Glutamatergic neuron (in vitro differentiated cells): Measurements from ENCODE around the gene CST5. TPM values are rescaled to one million over a fixed set of nuclear protein-coding genes. Genes with fewer than 3 reads are reported as not detected.

Experiments
- DNase-seq: peaks from one replicate; pipeline ENCODE4 v3.0.0; 2022
- H3K27ac Mint-ChIP-seq: one replicate; pipeline ENCODE4 v1.8.0; 2020; ENCODE audit warnings: mild to moderate bottlenecking, mixed read lengths, inconsistent platforms; ENCODE audit not compliant: unreplicated experiment
- H3K27me3 Mint-ChIP-seq: one replicate; pipeline ENCODE4 v1.8.0; 2020; ENCODE audit warnings: mild to moderate bottlenecking, moderate library complexity, mixed read lengths, inconsistent platforms; ENCODE audit not compliant: unreplicated experiment
- H3K36me3 Mint-ChIP-seq: one replicate; pipeline ENCODE4 v1.8.0; 2020; ENCODE audit warnings: mild to moderate bottlenecking, mixed read lengths, inconsistent platforms; ENCODE audit not compliant: unreplicated experiment
- H3K4me1 Mint-ChIP-seq: one replicate; pipeline ENCODE4 v1.8.0; 2020; ENCODE audit warnings: mild to moderate bottlenecking, low read depth, mixed read lengths, inconsistent platforms; ENCODE audit not compliant: unreplicated experiment
- H3K4me3 Mint-ChIP-seq: one replicate; pipeline ENCODE4 v1.8.0; 2020; ENCODE audit warnings: mild to moderate bottlenecking, mixed read lengths, inconsistent platforms; ENCODE audit not compliant: unreplicated experiment
- H3K9me3 Mint-ChIP-seq: one replicate; pipeline ENCODE4 v1.8.0; 2020; ENCODE audit warnings: mild to moderate bottlenecking, moderate library complexity, mixed read lengths, inconsistent platforms; ENCODE audit not compliant: unreplicated experiment
- CTCF ChIP-seq: fragments of 200-600 bp; sonication (generic); IDR thresholded peaks from one replicate; pipeline ENCODE4 v1.5.0; 2021; ENCODE audit not compliant: partially characterized antibody, unreplicated experiment
- total RNA-seq: library from RNA; stranded (reverse); fragmentation: NEBNext Ultra II Directional; extraction: Animal tissue kit (Norgen Biotek cat#: 25700); gene quantifications from one replicate; pipeline ENCODE4 v1.2.1, GENCODE V29; 2021; ENCODE audit not compliant: unreplicated experiment

The CST5 gene
- total RNA-seq, 1 donor from 2014 or later, result not detected

GRCh38 chr20:23826541-23827021 lies 53.0 kb downstream of the CST5 start, which contains the start of gene CST2:
Gene CST2 (minus strand): TSS chr20:23826729. CDS start chr20:23826660, 69 bp downstream.
- H3K4me1 Mint-ChIP-seq, result no peaks in the 10 kb centered on the region
- DNase-seq, result no peak
- H3K36me3 Mint-ChIP-seq, result no peaks in the 10 kb centered on the region
- no peak within 1 kb of the TSS for H3K27ac Mint-ChIP-seq
- H3K9me3 Mint-ChIP-seq, result peaks cover 3% of the 10 kb centered on the region
- H3K4me3 Mint-ChIP-seq, result no peak within 1 kb of the TSS
- peaks cover 10% of the 10 kb centered on the region for H3K27me3 Mint-ChIP-seq
- TF ChIP-seq CTCF, result no peak

Other genes with a start within 250 kb of the CST5 start
- gene CST3, start 241.8 kb downstream of the CST5 start, total RNA-seq, result 224 TPM
- gene CST4, start 190.7 kb downstream of the CST5 start, total RNA-seq, result not detected
- gene CST1, start 128.8 kb downstream of the CST5 start, total RNA-seq, result not detected
- gene CST2, start 53.0 kb downstream of the CST5 start, total RNA-seq, result not detected
- gene GGTLC1, start 109.0 kb upstream of the CST5 start, total RNA-seq, result not detected